Upper lobe of right lung (tissue), 1 donor: ENCODE measurements around the gene URB2. TPM values are rescaled to one million over a fixed set of nuclear protein-coding genes. Genes with fewer than 3 reads are reported as not detected.
A peak's percentile ranks its signal among the peaks of the same experiment; 100 is the strongest.

ENCODE experiments used
- ATAC-seq: fragments of 200-7000 bp; cut with Tn5 transposase; one replicate; pipeline ENCODE4 v1.9.1; 2020; ENCODE audit warnings: mild to moderate bottlenecking, moderate library complexity
- DNase-seq: peaks from one replicate; pipeline ENCODE4 v3.0.0-alpha.2; 2020
- H3K27ac ChIP-seq: fragments of 200-600 bp; one replicate; pipeline ENCODE4 v1.8.0; 2022
- H3K27me3 ChIP-seq: fragments of 200-600 bp; one replicate; pipeline ENCODE4 v1.8.0; 2022; ENCODE audit warnings: mild to moderate bottlenecking
- H3K36me3 ChIP-seq: fragments of 200-600 bp; one replicate; pipeline ENCODE4 v1.8.0; 2022
- H3K4me1 ChIP-seq: fragments of 200-600 bp; one replicate; pipeline ENCODE4 v1.8.0; 2022
- H3K4me3 ChIP-seq: fragments of 200-600 bp; one replicate; pipeline ENCODE4 v1.8.0; 2022; ENCODE audit warnings: mild to moderate bottlenecking
- H3K9me3 ChIP-seq: fragments of 200-600 bp; one replicate; pipeline ENCODE4 v1.8.0; 2022
- intact Hi-C: fragments of 100-400 bp; cut with DNase I; formaldehyde crosslinking; loops from one replicate; pipeline ENCODE4 v1.11.0; 2022
- total RNA-seq: library from RNA; stranded (reverse); fragmentation: NEBNext Ultra II Directional; extraction: Animal tissue kit (Norgen Biotek cat#: 25700); gene quantifications from one replicate; pipeline ENCODE4 v1.2.1, GENCODE V29; 2021
- TF ChIP-seq, protein P1 (sequence below): fragments of 200-600 bp; IDR thresholded peaks from one replicate; pipeline ENCODE4 v1.8.0; 2022; ENCODE audit warnings: antibody characterized with exemption
- donor health status: DM: no; HTN: yes; CAD: no; lungs with severe emphysema.

URB2 gene
- total RNA-seq, 1 donor from 2014 or later = 8.4 TPM

DNA sequence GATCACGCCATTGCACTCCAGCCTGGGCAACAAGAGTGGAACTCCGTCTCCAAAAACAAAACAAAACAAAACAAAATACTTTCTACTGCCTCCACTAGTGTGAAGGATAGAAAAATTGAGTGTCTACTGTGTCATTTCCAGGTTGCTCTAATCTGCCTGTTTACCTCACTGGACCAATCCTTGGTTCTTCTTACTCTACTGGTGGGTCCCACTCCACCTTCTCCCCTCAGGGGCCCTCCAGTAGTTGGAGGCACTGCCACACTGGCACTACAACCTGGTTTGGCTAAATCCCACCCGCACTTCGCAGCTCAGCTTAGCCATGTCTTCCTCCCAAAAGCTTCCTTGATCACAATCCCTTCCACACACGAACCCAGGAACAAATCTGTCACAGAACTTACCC is 2.8 kb upstream of the URB2 start:
- intact Hi-C loops = no loop called here
- Histone ChIP-seq H3K27me3 (no peaks in the 10 kb centered on the region), H3K9me3 (no peaks in the 10 kb centered on the region), H3K36me3 (no peaks in the 10 kb centered on the region), H3K27ac (no peak overlapping the region), H3K4me1 (peaks cover 34% of the 10 kb centered on the region), H3K4me3 (no peak overlapping the region)
- TF ChIP-seq, protein P1, sequence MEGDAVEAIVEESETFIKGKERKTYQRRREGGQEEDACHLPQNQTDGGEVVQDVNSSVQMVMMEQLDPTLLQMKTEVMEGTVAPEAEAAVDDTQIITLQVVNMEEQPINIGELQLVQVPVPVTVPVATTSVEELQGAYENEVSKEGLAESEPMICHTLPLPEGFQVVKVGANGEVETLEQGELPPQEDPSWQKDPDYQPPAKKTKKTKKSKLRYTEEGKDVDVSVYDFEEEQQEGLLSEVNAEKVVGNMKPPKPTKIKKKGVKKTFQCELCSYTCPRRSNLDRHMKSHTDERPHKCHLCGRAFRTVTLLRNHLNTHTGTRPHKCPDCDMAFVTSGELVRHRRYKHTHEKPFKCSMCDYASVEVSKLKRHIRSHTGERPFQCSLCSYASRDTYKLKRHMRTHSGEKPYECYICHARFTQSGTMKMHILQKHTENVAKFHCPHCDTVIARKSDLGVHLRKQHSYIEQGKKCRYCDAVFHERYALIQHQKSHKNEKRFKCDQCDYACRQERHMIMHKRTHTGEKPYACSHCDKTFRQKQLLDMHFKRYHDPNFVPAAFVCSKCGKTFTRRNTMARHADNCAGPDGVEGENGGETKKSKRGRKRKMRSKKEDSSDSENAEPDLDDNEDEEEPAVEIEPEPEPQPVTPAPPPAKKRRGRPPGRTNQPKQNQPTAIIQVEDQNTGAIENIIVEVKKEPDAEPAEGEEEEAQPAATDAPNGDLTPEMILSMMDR = no peak
- ATAC-seq = no peak
- DNase-seq = no peak

DNA sequence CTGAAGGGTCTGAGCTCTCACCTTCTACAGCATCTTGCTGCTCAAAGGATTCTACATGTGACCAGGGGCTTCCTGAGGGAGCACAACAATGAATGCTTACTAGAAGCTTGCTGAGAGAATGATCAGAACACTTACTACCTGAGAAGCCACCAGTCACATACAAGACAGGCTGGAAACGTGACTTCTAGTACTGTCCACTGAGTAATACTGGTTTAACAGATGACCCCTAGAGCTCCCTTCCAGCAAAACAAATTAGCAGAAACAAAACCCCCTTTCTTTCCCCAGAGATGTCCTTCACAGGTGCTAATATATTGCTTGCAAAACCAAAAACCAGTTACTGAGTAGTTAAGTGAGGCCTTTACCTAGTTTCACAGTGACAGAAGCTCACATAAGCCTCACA is 2.2 kb upstream of the URB2 start:
- ATAC-seq (no peak), DNase-seq (no peak)
- Histone ChIP-seq H3K9me3 (no peaks in the 10 kb centered on the region), H3K36me3 (no peaks in the 10 kb centered on the region), H3K4me3 (no peak overlapping the region), H3K27me3 (no peaks in the 10 kb centered on the region), H3K27ac (no peak overlapping the region), H3K4me1 (peaks cover 34% of the 10 kb centered on the region)
- TF ChIP-seq, protein P1 = no peak
- intact Hi-C loops = no loop called here

DNA sequence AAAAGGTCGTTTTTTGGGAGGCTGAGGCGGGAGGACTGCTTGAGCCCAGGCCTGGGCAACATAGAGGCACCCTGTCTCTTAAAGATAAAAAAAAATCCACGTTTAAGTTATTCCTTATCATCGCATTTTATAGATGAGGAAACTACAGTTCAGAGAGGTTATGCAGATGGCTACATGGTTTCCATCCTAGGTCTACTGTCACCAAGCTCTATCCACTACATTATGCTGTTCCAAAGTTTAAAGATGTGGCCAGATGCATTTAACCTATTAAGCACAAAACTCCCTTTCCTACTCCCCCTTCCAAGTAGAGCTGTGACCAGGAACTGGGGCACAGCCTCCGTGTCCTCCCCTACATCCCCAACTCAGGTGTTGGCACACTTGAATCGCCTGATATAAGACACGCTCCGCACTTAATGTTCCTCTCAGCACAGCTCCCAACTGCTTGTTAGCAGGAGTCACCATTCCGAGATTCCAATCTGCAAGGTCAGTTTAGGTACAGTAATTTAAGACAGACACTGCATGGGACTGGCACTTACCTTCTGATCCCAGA is 1.5 kb upstream of the URB2 start:
- Histone ChIP-seq H3K4me1 (peaks cover 34% of the 10 kb centered on the region), H3K36me3 (no peaks in the 10 kb centered on the region), H3K27ac (peak overlapping the region; percentile 48), H3K4me3 (peak overlapping the region; percentile 78), H3K27me3 (no peaks in the 10 kb centered on the region), H3K9me3 (no peaks in the 10 kb centered on the region)
- DNase-seq (no peak), ATAC-seq (no peak)
- TF ChIP-seq, protein P1 = no peak
- intact Hi-C loops = no loop called here

DNA sequence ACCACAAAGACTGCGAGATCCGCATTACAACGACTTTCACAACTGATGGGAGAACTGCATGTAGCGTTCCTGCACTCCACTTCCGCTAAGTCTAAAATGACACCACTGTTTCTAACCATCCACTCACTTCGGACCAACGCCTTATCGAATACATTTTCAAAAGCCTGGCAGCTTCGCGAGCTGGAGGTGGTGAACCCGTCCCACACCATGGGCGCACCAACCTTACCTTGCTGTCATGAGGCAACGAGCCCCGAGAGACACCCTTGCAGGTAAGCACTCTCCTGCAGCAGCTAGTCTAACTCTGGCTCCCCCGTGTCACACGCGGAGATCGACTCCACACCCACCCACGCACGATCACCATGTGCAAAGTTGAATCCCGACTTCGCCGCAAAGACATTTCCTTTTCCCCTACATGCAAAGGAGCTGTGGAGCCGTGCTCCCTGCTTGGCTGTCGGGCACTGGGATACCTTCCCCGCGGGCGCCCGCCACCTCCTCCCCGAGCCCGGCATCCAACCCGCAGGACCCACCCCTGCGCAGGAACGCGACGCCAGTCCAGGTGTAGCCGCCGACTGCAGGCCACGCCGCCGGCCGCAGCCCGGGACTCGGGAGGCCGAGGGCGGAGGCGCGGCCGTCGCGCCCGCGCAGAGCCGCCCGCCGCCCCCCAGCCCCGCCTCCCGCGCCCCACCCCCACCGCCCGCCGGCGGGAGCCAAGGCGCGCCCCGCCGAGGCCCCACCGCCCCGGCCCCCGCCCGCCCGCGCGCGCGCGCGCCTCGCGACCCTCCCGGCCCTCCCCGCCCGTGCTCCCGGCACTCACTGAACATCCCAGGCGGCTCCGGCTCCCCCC is 754 bp upstream of the URB2 start:
- TF ChIP-seq, protein P1 = no peak
- Histone ChIP-seq H3K4me1 (peaks cover 34% of the 10 kb centered on the region), H3K4me3 (peak overlapping the region; percentile 99), H3K27me3 (no peaks in the 10 kb centered on the region), H3K27ac (peak overlapping the region; percentile 75), H3K9me3 (no peaks in the 10 kb centered on the region), H3K36me3 (no peaks in the 10 kb centered on the region)
- DNase-seq (peak; percentile 84), ATAC-seq (peak; percentile 68)
- intact Hi-C loops = no loop called here

DNA sequence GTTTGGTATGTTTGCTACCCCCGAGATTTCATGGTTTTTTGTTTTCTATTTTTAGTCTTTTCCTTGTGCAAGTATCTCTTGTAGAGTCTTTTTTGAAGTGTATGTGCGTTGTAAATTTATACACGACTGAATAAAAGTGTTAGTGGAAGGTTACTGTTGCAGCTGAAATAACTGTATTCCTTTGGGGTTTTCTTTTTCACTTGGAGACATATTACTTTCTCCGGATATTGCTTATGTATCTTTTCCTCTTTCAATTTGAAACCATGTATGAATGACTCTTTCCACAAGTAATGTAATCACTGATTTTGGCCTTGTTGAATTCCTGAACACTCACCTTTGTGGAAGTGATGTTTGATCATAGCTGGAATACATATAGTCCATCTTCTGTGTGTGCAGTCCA is 956 bp downstream of the URB2 start:
- intact Hi-C loops = no loop called here
- no peak for ATAC-seq
- H3K27ac ChIP-seq = no peak overlapping the region
- DNase-seq = no peak
- no peaks in the 10 kb centered on the region for H3K36me3 ChIP-seq
- H3K9me3 ChIP-seq = no peaks in the 10 kb centered on the region
- TF ChIP-seq, protein P1 = no peak
- H3K4me3 ChIP-seq = peak overlapping the region; percentile 99
- peaks cover 28% of the 10 kb centered on the region for H3K4me1 ChIP-seq
- no peaks in the 10 kb centered on the region for H3K27me3 ChIP-seq
